HUDEP-2 (cell line): Measurements from ENCODE around the gene HSCB.
A peak's percentile ranks its signal among the peaks of the same experiment; 100 is the strongest.
"Not testable (repeated sequence)": the region's sequence is repeated elsewhere in the genome, so short reads cannot be mapped to it uniquely, and the experiment has no call there.

Experiments
- DNase-seq, 76 experiments: peaks; one replicate each; lab custom pipeline; 2025; ENCODE audit not compliant: unreplicated experiment in 76 of 76; lab: John Stamatoyannopoulos, UW

The HSCB gene

GRCh38 chr22:28737701-28738100 is 4.1 kb upstream of the HSCB start:
- no peak for DNase-seq

GRCh38 chr22:28738876-28739275 is 3.0 kb upstream of the HSCB start:
- not testable (repeated sequence) for DNase-seq

DNA sequence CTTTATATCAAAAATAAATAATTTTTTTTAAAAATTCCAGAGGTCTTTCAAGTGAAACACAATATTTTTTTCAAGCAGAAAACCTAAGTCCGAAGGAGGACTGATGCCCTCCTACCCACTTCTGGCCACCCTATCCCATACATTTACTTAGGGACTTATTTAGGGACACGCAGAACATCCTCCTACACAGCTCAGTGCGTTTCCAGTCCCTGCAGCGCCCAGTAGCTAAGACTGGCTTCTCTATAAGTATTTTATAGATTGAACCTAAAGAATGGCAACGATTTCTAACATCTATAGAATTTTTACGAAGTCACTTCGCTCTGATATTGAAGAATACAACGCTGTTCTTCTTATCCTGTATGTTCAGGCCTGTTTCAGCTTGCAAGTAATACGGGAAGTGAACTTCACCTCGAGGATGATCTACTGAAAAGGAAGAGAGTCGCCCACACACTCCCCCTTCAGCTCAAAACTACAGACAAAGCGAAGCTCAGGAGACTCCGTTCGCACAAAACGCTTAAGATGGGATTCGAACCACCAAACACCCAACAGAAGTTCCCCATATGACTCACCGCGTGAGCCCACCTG is 547 bp upstream of the HSCB start:
- peak in 7 of 76 experiments; percentile 3 to 72 (median 26) for DNase-seq

DNA sequence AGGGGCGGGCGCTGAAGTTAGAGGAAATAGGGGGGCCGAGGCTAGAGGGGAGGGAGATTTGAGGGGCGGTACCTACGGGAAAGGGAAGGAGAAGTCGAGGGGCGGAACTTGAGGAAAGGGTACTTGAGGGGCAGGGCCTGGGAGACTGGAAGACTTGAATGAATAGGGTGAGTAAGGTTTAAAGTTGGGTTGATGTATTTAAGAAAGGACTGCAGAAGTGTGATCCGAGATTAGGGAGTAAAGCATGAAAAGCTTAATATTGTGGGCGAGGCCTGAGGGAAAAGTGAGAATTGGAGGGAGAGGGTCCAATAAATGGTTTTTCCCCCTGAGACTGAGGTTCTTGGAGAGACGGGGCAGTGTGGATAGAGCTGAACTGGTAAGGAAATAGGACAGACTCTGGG is 723 bp downstream of the HSCB start:
- DNase-seq: peak in 2 of 76 experiments; percentile 19 to 57

- no peak for DNase-seq
Observed at GRCh38 chr22:28743852-28744251, 2.0 kb downstream of the HSCB start.

DNA sequence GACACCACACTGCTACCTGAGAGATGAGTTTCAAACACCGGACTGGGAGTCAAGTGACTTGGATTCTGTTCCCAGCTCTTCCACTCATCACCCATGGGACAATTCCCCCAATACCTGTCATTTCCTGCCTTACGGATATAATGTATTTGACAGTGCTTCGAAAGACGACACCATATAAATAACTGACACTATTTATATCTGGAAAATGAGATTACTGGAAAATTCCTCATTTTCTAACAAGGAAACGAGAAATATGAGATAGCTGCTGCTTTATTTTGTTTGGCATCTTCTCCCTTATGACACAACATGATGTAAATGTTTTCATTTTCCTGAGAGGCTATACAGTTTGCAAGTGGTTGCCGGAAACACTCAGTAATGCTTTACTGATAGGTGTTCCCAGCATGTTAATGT is 8.6 kb downstream of the HSCB start:
- no peak for DNase-seq

- not testable (repeated sequence) for DNase-seq
Observed at GRCh38 chr22:28754512-28754911, 12.7 kb downstream of the HSCB start.

GRCh38 chr22:28759861-28760560 is 18.2 kb downstream of the HSCB start:
- DNase-seq: no peak

- DNase-seq: no peak
Observed at GRCh38 chr22:28761449-28761755, 19.6 kb downstream of the HSCB start.

DNA sequence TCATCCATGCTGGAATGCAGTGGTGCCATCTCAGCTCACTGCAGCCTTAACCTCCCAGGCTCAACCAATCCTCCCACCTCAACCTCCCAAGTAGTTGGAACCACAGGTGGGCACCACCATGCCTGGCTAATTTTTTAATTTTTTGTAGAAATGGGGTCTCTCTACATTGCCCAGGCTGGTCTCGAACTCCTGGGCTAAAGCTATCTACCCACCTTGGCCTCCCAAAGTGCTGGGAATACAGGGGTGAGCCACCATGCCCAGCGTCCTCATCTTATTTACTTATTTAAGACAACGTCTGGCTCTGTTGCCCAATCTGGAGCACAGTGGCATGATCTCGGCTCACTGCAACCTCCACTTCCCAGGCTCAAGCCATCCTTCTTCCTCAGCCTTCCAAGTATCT is 20.2 kb downstream of the HSCB start:
- not testable (repeated sequence) for DNase-seq

DNA sequence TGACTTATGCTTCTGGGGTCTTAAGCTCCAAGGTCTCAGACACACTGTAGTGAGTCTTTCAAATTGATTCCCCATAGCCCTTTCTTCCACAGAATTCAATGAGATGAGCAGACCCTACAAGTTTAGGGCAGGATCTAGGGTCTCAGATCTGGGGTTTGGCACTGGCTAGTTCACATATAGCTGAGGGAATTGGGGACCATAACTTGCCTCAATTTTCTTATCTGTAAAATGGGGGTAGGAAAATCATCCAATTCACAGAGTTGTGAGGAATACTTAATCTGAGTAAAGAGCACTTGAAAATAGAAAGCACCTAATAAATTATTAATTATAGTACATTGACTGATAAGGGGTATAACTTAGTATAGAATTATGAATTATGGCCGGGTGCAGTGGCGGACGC is 24.8 kb downstream of the HSCB start:
- DNase-seq: no peak

DNA sequence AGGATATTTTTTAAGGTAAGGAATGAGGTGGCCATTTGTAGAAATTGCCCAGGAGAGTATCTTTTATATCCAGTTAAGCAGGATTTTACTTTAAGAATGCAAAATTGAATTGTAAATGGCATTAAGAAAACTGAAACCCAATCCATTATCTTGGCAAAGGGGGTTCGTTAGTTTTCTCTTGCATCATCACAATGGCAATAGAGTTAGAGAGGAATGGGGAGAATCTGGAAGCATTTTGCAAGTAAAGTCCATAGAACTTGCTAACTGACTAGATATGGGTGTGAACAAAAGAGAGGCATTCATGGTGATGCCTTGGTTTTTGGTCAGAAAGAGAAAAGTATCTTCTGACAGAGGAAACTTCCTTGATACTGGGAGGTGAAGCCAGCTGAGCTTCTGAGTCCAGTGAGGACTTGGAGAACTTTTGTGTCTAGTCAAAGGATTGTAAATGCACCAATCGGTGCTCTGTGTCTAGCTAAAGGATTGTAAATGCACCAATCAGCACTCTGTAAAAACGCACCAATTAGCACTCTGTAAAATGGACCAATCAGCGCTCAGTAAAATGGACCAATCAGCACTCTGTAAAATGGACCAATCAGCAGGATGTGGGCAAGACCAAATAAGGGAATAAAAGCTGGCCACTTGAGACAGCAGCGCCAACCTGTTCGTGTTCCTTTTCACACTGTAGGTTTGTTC is 27.0 kb downstream of the HSCB start:
- DNase-seq: no peak

GRCh38 chr22:28769394-28770085 is 27.7 kb downstream of the HSCB start:
- no peak for DNase-seq

DNA sequence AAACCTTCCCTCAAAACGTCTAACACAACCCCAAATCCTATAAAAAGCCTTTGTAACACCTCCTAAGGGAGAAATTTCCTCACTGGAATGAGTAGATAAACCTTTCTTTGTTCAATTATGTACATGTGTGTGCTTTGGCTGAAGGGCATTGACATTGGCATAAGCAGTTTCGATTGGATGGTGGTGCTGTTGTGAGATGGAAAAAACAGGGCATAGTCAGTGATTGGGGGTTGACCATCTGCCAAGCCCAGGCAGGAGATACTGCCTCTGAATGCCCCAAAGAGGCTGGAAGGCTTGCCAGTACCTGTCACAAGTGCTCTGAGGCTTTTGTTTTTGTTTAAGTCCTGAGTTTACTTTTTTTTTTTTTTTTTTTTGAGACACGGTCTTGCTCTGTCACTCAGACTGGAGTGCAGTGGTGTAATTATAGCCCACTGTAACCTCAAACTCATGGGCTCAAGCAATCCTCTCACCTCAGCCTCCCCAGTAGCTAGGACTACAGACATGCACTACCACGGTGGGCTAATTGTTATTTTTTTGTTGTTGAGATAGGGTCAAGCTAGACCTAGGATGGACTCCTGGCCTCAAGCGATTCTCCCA is 29.5 kb downstream of the HSCB start:
- DNase-seq: peak in 6 of 76 experiments; percentile 4 to 31 (median 8)

DNA sequence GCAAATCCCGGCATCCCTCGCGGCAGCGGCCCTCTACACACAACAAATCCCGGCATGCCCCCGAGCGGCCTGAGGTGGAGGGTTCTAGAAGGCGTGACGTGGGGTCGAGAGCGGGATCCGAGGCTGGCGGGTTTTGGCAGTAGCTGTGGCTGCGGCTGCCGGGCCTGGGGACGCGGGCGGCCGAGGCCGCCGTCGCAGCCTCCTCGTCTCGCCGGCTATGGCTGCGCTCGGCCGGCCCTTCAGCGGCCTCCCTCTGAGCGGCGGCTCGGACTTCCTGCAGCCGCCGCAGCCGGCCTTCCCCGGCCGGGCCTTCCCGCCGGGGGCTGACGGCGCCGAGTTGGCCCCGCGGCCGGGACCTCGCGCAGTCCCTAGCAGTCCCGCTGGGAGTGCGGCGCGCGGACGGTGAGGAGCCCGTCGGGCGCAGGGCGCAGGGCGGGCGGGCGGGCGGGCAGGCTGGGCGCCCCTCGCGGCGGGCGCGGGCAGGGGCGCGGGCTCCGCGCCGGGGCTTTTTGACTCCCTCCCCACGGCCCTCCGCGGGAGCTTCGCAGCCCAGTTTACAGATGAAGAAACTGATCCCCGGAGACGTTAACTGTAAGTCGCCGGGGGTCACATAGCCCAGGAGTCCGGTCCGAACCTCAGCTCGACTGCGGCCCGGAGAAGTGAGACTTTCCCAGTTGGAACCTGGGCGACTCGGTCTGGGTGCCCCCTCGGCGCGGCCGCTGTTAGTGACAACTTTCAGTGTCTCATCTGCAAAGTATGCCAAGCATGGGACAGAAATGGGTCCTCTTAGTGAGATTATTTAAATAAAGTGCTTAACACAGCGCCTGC is 31.0 kb downstream of the HSCB start, which contains the start of gene CCDC117:
Gene CCDC117, plus strand, starts transcription at position 63 of the 828 bp plus-strand sequence. Its CDS starts 155 bp downstream, at position 218.
- peak in 74 of 76 experiments; percentile 26 to 93 (median 86) for DNase-seq

DNA sequence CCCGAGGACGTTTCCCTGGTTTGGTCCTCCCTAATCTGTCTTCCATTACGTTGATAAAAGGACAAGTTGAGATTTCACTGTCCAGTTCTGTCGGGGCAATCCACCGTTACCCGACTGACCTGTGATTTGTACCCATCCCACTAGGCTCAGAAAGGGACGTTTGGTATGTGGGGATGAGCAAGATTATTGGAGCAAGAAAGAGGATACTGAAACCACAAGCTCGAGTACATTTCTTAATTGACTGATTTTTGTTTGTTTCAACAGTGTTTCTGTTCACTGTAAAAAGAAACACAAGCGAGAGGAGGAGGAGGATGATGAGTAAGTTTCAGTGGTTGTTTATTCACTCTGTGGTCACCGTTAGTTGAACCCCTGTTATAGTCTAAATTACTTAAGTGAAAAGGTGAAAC is 31.6 kb downstream of the HSCB start:
- DNase-seq: no peak

DNA sequence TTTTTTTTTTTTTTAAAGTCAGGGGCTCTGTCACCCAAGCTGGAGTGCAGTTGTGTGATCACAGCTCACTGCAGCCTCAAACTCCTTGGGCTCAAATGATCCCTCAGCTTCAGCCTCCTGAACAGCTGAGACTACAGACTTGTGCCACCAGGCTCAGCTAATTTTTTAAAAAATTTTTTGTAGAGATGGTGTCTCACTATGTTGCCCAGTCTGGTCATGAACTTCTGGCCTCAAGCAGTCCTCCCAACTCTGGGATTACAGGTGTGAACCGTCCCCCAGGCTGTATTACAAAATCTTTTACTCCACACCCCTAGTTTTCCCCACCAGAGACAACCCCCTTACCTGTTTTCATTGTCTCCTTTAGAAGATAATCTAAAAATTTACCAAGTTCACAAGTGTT is 32.5 kb downstream of the HSCB start:
- DNase-seq: no peak

GRCh38 chr22:28779833-28780232 is 38.0 kb downstream of the HSCB start:
- peak in 23 of 76 experiments; percentile 2 to 66 (median 24) for DNase-seq

GRCh38 chr22:28780296-28780695 is 38.5 kb downstream of the HSCB start:
- DNase-seq: no peak
